Neural cell (in vitro differentiated cells): ENCODE measurements around the gene TMEM132A. TPM values are rescaled to one million over a fixed set of nuclear protein-coding genes. Genes with fewer than 3 reads are reported as not detected.

Source experiments
- H2AFZ ChIP-seq: fragments of 200-600, 300-800 bp; sonication (generic), shearing (Covaris generic); 2 replicates; pipeline ENCODE4 v1.6.0; 2014; ENCODE audit warnings: low read depth, mild to moderate bottlenecking, antibody characterized with exemption, low read length, moderate library complexity
- H3F3A ChIP-seq: fragments of 200-600 bp; shearing (Covaris generic); 2 replicates; pipeline ENCODE4 v1.6.1; 2016; ENCODE audit warnings: mild to moderate bottlenecking, moderate library complexity, mixed read lengths, antibody characterized with exemption, low read length; ENCODE audit not compliant: insufficient read depth, poor library complexity, severe bottlenecking
- H3K27ac ChIP-seq: fragments of 200-600, 300-800 bp; sonication (generic), shearing (Covaris generic); 2 replicates; pipeline ENCODE4 v1.5.1; 2014; ENCODE audit warnings: mild to moderate bottlenecking, low read length, moderate library complexity
- H3K27me3 ChIP-seq: fragments of 300-800, 200-600 bp; sonication (generic), shearing (Covaris generic); 2 replicates; pipeline ENCODE4 v1.6.0; 2014; ENCODE audit warnings: mild to moderate bottlenecking, low read depth, low read length, moderate library complexity; ENCODE audit not compliant: insufficient read depth
- H3K36me3 ChIP-seq: fragments of 300-800, 200-600 bp; sonication (generic), shearing (Covaris generic); 2 replicates; pipeline ENCODE4 v1.5.1; 2014; ENCODE audit warnings: mild to moderate bottlenecking, antibody characterized with exemption, low read length, moderate library complexity; ENCODE audit not compliant: insufficient read depth
- H3K4me2 ChIP-seq: fragments of 300-800, 200-600 bp; sonication (generic), shearing (Covaris generic); 2 replicates; pipeline ENCODE4 v1.6.0; 2014; ENCODE audit warnings: mild to moderate bottlenecking, low read length
- H3K4me3 ChIP-seq: fragments of 300-800, 200-600 bp; sonication (generic), shearing (Covaris generic); 2 replicates; pipeline ENCODE4 v1.5.1; 2014; ENCODE audit warnings: mild to moderate bottlenecking, low read length, moderate library complexity
- H3K79me2 ChIP-seq: fragments of 200-600 bp; shearing (Covaris generic); replicated peaks from 2 replicates; pipeline ENCODE4 v1.6.0; 2014; ENCODE audit warnings: mild to moderate bottlenecking, low read length, moderate library complexity; ENCODE audit not compliant: insufficient read depth
- H3K9ac ChIP-seq: fragments of 300-800, 200-600 bp; sonication (generic), shearing (Covaris generic); 2 replicates; pipeline ENCODE4 v1.6.1; 2016; ENCODE audit warnings: mild to moderate bottlenecking, low read length, mixed read lengths
- H3K9me2 ChIP-seq: fragments of 200-600 bp; shearing (Covaris generic); 2 replicates; pipeline ENCODE4 v1.6.1; 2016; ENCODE audit warnings: mild to moderate bottlenecking, low read length, mixed read lengths; ENCODE audit not compliant: insufficient read depth
- H3K9me3 ChIP-seq: fragments of 200-600, 300-800 bp; sonication (generic), shearing (Covaris generic); 2 replicates; pipeline ENCODE4 v1.6.1; 2016; ENCODE audit warnings: mild to moderate bottlenecking, mixed run types, low read length, moderate library complexity, mixed read lengths
- H4K20me1 ChIP-seq: fragments of 200-600 bp; shearing (Covaris generic); 2 replicates; pipeline ENCODE4 v1.6.1; 2016; ENCODE audit warnings: mild to moderate bottlenecking, mixed run types; ENCODE audit not compliant: insufficient read depth
- CTCF ChIP-seq: fragments of 450-650 bp; IDR thresholded peaks from 2 replicates; pipeline ENCODE4 v1.5.1; 2014; ENCODE audit warnings: antibody characterized with exemption, mild to moderate bottlenecking, moderate library complexity; ENCODE audit not compliant: poor library complexity, severe bottlenecking
- EP300 ChIP-seq: fragments of 450-650 bp; conservative IDR thresholded peaks from 2 replicates; pipeline ENCODE4 v1.6.1; 2014; ENCODE audit warnings: antibody characterized with exemption, mild to moderate bottlenecking, moderate library complexity; ENCODE audit not compliant: poor library complexity, severe bottlenecking
- EZH2 ChIP-seq: fragments of 200-600, 300-800 bp; shearing (Covaris generic), sonication (generic); IDR thresholded peaks from 2 replicates; pipeline ENCODE4 v1.6.1; 2014; ENCODE audit warnings: antibody characterized with exemption, low read length, borderline replicate concordance, mild to moderate bottlenecking; ENCODE audit not compliant: insufficient read depth, poor library complexity, severe bottlenecking
- MXI1 ChIP-seq: fragments of 450-650 bp; conservative IDR thresholded peaks from 2 replicates; pipeline ENCODE4 v1.6.1; 2014; ENCODE audit warnings: antibody characterized with exemption, mild to moderate bottlenecking; ENCODE audit not compliant: poor library complexity, severe bottlenecking
- POLR2AphosphoS5 ChIP-seq: IDR thresholded peaks from 2 replicates; pipeline ENCODE4 v1.6.1; 2012
- RAD21 ChIP-seq: fragments of 450-650 bp; conservative IDR thresholded peaks from 2 replicates; pipeline ENCODE4 v1.6.1; 2014; ENCODE audit warnings: antibody characterized with exemption, mild to moderate bottlenecking, moderate library complexity
- REST ChIP-seq: IDR thresholded peaks from 2 replicates; pipeline ENCODE4 v1.6.1; 2012; ENCODE audit warnings: borderline replicate concordance
- SMC3 ChIP-seq: fragments of 450-650 bp; conservative IDR thresholded peaks from 2 replicates; pipeline ENCODE4 v1.6.1; 2014; ENCODE audit warnings: antibody characterized with exemption, mild to moderate bottlenecking, moderate library complexity; ENCODE audit not compliant: poor library complexity
- TAF1 ChIP-seq: IDR thresholded peaks from 2 replicates; pipeline ENCODE4 v1.6.1; 2012; ENCODE audit warnings: low read depth
- polyA plus RNA-seq: library from polyadenylated mRNA; depleted of rRNA; stranded (reverse); fragments of >200 nt; gene quantifications from 2 replicates; pipeline ENCODE4 v1.2.3, GENCODE V29; 2014

The TMEM132A gene
- polyA plus RNA-seq, 1 donor from 2014 or later, result 215 TPM

GRCh38 chr11:60950024-60950423 is 25.8 kb downstream of the TMEM132A start:
- Histone ChIP-seq H3K27me3 (peaks cover 17% of the 10 kb centered on the region), H4K20me1 (no peaks in the 10 kb centered on the region), H2AFZ (no peak overlapping the region), H3K9me2 (no peaks in the 10 kb centered on the region), H3K4me2 (no peak overlapping the region), H3K9me3 (no peaks in the 10 kb centered on the region), H3K4me3 (no peak overlapping the region), H3K79me2 (no peaks in the 10 kb centered on the region), H3K9ac (no peak overlapping the region), H3F3A (no peaks in the 10 kb centered on the region), H3K36me3 (no peaks in the 10 kb centered on the region), H3K27ac (no peak overlapping the region)
- TF ChIP-seq POLR2AphosphoS5 (no peak), REST (no peak), CTCF (no peak), TAF1 (no peak), EZH2 (no peak), EP300 (no peak), MXI1 (no peak), RAD21 (no peak), SMC3 (no peak)

GRCh38 chr11:60950933-60951605 is 26.8 kb downstream of the TMEM132A start:
- TF ChIP-seq SMC3 (no peak), TAF1 (no peak), POLR2AphosphoS5 (no peak), MXI1 (no peak), EP300 (no peak), REST (no peak), EZH2 (no peak), RAD21 (no peak), CTCF (no peak)

More at GRCh38 chr11:60950933-60951605, 26.8 kb downstream of the TMEM132A start:
- no peak overlapping the region for H2AFZ ChIP-seq
- no peak overlapping the region for H3K9ac ChIP-seq
- no peaks in the 10 kb centered on the region for H3F3A ChIP-seq
- H3K27ac ChIP-seq, result no peak overlapping the region
- H3K4me3 ChIP-seq, result no peak overlapping the region
- no peaks in the 10 kb centered on the region for H3K79me2 ChIP-seq
- no peaks in the 10 kb centered on the region for H3K9me3 ChIP-seq
- no peaks in the 10 kb centered on the region for H3K9me2 ChIP-seq
- H3K4me2 ChIP-seq, result no peak overlapping the region
- H4K20me1 ChIP-seq, result no peaks in the 10 kb centered on the region
- no peaks in the 10 kb centered on the region for H3K36me3 ChIP-seq
- peaks cover 17% of the 10 kb centered on the region for H3K27me3 ChIP-seq
